Measurements from ENCODE around the gene MIER2. TPM values are rescaled to one million over a fixed set of nuclear protein-coding genes. Genes with fewer than 3 reads are reported as not detected.

Gene MIER2
- total RNA-seq, 1 experiment from 2014 or later: 22.8 TPM

DNA sequence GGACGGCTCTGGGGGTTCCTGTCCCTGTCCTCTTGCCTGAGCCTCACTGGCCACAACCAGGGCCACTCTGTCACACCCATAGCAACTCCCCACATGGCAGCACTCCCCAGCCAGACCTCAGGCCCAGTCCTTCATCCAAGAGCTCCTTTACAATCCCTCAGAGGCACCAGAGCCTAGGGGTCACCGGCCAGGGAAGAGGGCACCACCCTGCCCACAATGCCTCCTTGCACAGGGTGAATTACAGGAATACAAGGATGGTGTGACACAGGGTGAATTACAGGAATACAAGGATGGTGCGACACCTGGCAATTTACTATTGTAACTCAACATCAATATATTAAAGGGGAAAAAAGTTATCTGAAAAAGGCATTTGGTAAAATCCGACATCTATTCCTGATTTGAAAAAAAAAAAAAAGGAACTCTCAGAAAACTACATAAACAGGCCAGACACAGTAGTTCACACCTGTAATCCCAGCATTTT lies 16.5 kb downstream of the MIER2 start:
- no peaks in the 10 kb centered on the region for H3K4me1 Mint-ChIP-seq (ENCODE audit: low read depth, unreplicated experiment)
- H3K9me3 Mint-ChIP-seq (ENCODE audit: low read depth, unreplicated experiment): peaks cover 3% of the 10 kb centered on the region

DNA sequence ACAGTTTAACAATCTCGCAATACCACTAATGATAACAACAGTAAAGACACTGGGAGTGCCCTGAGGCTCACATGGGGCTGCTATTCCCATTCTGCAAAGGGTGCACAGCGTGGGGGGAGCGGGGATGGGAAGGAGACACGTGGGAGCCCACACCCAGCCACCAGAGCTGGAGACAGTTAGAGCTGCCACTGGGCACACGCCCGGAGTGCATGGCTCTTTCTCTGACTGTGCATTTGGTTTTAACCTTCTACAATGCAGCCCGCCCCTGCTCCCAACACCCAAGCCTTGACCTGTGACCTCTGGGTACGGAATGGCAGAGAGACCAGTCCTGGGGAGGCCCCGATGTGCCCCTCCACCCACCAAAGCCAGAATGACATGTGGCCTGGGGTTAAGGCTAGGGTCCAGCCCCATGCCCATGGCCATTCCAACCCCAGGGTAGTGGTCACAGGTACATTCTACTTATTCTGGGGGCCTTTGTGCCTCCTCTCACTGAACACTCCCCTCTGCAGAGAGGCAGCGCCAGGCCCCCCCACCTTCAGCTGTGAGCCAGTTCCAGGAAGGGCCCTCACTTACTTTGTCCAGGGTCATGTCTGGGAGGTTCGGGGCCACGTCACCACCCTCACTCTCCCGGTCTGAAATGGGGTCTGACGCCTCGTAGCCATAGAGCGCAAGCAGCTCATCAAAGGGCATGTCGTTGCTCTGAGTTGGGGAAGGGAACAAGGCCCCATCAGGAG lies 17.1 kb downstream of the MIER2 start:
- no peak overlapping the region for H3K27ac Mint-ChIP-seq (ENCODE audit: unreplicated experiment)
- intact Hi-C loops (cut with micrococcal nuclease; ENCODE audit: unreplicated experiment): no loop called here
- no TSS peak for BruUV-seq (replicated peaks)
- H3K27me3 Mint-ChIP-seq (ENCODE audit: unreplicated experiment): no peaks in the 10 kb centered on the region
- no peak overlapping the region for H3K4me3 Mint-ChIP-seq (ENCODE audit: low read depth, unreplicated experiment)
- H3K36me3 Mint-ChIP-seq (ENCODE audit: insufficient read depth, unreplicated experiment): peaks cover 27% of the 10 kb centered on the region
- no peak for DNase-seq
- H3K4me1 Mint-ChIP-seq (ENCODE audit: low read depth, unreplicated experiment): no peaks in the 10 kb centered on the region
- H3K9me3 Mint-ChIP-seq (ENCODE audit: low read depth, unreplicated experiment): peaks cover 3% of the 10 kb centered on the region
- CTCF ChIA-PET: no interaction called here
- TF ChIP-seq, protein P1, sequence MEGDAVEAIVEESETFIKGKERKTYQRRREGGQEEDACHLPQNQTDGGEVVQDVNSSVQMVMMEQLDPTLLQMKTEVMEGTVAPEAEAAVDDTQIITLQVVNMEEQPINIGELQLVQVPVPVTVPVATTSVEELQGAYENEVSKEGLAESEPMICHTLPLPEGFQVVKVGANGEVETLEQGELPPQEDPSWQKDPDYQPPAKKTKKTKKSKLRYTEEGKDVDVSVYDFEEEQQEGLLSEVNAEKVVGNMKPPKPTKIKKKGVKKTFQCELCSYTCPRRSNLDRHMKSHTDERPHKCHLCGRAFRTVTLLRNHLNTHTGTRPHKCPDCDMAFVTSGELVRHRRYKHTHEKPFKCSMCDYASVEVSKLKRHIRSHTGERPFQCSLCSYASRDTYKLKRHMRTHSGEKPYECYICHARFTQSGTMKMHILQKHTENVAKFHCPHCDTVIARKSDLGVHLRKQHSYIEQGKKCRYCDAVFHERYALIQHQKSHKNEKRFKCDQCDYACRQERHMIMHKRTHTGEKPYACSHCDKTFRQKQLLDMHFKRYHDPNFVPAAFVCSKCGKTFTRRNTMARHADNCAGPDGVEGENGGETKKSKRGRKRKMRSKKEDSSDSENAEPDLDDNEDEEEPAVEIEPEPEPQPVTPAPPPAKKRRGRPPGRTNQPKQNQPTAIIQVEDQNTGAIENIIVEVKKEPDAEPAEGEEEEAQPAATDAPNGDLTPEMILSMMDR (IDR thresholded peaks at IDR 0.05; ENCODE audit: unreplicated experiment): no peak

More for the DNA sequence above, 16.5 kb downstream of the MIER2 start:
- no peaks in the 10 kb centered on the region for H3K27me3 Mint-ChIP-seq (ENCODE audit: unreplicated experiment)
- TF ChIP-seq, protein P1 (IDR thresholded peaks at IDR 0.05; ENCODE audit: unreplicated experiment): no peak
- H3K36me3 Mint-ChIP-seq (ENCODE audit: insufficient read depth, unreplicated experiment): peaks cover 27% of the 10 kb centered on the region
- no peak overlapping the region for H3K4me3 Mint-ChIP-seq (ENCODE audit: low read depth, unreplicated experiment)
- no peak for DNase-seq
- no TSS peak for BruUV-seq (replicated peaks)
- intact Hi-C loops (cut with micrococcal nuclease; ENCODE audit: unreplicated experiment): no loop called here
- CTCF ChIA-PET: no interaction called here
- H3K27ac Mint-ChIP-seq (ENCODE audit: unreplicated experiment): no peak overlapping the region

DNA sequence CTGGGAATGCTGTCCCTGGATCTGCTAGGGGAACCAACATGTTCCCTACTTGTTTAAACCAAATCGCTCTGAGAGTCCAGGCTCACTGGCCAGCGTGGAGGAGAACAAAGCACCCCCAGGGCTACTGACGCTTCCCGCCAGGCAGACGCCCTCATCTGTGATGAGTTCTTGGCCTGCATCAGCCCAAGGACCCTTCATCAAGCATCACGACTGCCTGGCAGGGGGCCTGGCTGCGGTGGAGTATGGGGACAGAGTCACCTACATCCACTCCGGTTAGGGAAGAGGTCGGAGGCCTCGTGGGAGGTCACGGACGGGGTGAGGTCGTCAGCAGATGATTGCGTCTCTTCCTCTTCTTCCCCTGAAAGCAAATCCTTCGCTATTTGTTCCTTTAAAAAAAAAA lies 17.7 kb downstream of the MIER2 start:
- peaks cover 27% of the 10 kb centered on the region for H3K36me3 Mint-ChIP-seq (ENCODE audit: insufficient read depth, unreplicated experiment)
- H3K27ac Mint-ChIP-seq (ENCODE audit: unreplicated experiment): no peak overlapping the region
- CTCF ChIA-PET: no interaction called here
- no peak for DNase-seq
- intact Hi-C loops (cut with micrococcal nuclease; ENCODE audit: unreplicated experiment): no loop called here
- TF ChIP-seq, protein P1 (IDR thresholded peaks at IDR 0.05; ENCODE audit: unreplicated experiment): no peak
- H3K4me1 Mint-ChIP-seq (ENCODE audit: low read depth, unreplicated experiment): no peaks in the 10 kb centered on the region
- H3K9me3 Mint-ChIP-seq (ENCODE audit: low read depth, unreplicated experiment): peaks cover 3% of the 10 kb centered on the region
- no peaks in the 10 kb centered on the region for H3K27me3 Mint-ChIP-seq (ENCODE audit: unreplicated experiment)
- BruUV-seq (replicated peaks): no TSS peak
- no peak overlapping the region for H3K4me3 Mint-ChIP-seq (ENCODE audit: low read depth, unreplicated experiment)

DNA sequence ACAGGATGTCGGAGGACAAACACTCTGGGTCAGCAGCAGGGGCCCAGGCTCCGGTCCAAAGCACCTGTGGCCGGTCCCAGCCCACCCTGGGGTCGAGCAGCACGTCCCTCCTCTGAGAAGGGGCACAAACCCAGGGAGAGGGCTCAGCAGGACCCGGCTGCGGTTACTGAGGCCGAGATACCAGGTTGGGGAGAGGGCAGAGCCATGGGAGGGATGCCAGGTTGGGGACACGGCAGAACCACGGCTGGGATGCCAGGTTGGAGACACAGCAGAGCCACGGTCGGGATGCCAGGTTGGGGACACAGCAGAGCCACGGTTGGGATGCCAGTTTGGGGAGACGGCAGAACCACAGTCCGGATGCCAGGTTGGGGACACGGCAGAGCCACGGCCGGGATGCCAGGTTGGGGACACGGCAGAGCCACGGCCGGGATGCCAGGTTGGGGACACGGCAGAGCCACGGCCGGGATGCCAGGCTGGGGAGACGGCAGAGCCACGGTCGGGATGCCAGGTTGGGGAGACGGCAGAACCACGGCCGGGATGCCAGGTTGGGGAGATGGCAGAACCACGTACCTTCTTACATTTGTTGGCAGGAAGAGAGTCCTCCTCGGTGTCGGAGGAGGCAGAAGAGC lies 18.5 kb downstream of the MIER2 start:
- Mint-ChIP-seq H3K9me3 (ENCODE audit: low read depth, unreplicated experiment) (peaks cover 3% of the 10 kb centered on the region), H3K4me1 (ENCODE audit: low read depth, unreplicated experiment) (no peaks in the 10 kb centered on the region), H3K27ac (ENCODE audit: unreplicated experiment) (no peak overlapping the region), H3K36me3 (ENCODE audit: insufficient read depth, unreplicated experiment) (peaks cover 30% of the 10 kb centered on the region), H3K4me3 (ENCODE audit: low read depth, unreplicated experiment) (no peak overlapping the region), H3K27me3 (ENCODE audit: unreplicated experiment) (no peaks in the 10 kb centered on the region)
- CTCF ChIA-PET: no interaction called here
- TF ChIP-seq, protein P1 (IDR thresholded peaks at IDR 0.05; ENCODE audit: unreplicated experiment): no peak
- intact Hi-C loops (cut with micrococcal nuclease; ENCODE audit: unreplicated experiment): no loop called here
- no peak for DNase-seq
- no TSS peak for BruUV-seq (replicated peaks)
